NCI-H524 treated with DMSO at 0.1 percent for 48 hours (cell line): Measurements from ENCODE around the gene ATF7.
"Not testable (repeated sequence)": the region's sequence is repeated elsewhere in the genome, so short reads cannot be mapped to it uniquely, and the experiment has no call there.

Experiments
- DNase-seq: peaks from one replicate; lab custom pipeline; 2025; lab: John Stamatoyannopoulos, UW

Gene ATF7

DNA sequence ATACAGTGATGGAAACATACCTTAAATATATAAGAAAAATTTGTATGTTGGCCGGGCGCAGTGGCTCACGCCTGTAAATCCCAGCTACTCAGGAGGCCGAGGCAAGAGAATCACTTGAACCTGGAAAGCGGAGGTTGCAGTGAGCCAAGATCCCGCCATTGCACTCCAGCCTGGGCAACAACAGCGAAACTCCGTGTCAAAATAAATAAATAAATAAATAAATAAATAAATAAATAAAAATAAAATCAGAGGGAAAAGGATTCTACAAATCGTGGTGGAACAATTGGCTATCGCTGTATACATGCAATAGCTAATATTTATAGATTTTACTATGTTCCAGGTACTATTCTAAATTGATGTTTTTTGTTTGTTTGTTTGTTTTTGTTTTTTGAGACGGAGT is 1.7 kb upstream of the ATF7 start:
- no peak for DNase-seq

DNA sequence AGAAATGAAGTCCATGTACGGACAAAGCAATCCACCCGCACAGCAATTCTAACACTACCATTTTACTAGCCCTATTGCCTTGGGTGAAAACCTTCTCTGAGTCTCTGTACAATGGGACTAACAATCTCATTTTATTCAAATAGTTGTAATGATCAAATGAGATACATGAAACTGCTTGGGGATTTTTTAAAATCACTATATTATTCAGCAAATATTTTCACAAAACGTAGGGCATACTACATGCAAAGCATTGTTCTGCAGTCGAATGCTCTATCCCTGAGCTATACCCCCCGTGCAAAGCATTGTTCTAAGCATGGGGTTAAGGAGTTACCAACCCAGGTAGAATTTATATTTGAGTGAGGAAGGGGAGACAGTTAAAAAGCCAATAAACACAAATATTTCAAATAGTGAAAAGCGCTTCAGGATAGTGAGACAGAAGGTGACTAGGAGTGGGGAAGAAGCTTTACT is 554 bp upstream of the ATF7 start:
- DNase-seq: no peak

DNA sequence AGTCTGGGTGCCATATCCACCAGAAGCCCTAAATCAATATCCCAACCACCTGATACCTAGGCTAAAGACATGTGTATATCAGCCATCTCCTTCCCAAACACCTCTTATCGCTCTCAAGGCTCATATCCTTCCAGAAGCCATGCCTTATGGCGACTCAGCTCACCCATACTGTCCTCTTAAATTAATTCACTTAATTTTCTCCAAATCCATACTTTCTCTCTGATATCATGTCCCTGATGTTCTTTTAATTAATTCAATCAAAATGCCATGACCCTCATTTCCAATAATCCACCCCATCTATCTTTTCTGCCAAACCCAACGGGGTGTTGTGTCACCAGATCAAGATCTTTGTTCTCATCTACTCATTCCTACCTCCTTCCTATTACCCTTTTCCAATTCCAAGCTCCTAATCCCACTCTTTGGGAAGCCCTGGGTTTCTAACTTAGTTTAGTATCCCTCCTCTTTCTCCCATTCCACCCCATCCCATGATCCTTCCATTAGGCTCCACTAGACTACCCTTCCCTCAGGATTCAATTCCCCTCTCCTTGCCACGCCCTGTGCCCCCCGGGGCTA is 723 bp downstream of the ATF7 start:
- DNase-seq: no peak

DNA sequence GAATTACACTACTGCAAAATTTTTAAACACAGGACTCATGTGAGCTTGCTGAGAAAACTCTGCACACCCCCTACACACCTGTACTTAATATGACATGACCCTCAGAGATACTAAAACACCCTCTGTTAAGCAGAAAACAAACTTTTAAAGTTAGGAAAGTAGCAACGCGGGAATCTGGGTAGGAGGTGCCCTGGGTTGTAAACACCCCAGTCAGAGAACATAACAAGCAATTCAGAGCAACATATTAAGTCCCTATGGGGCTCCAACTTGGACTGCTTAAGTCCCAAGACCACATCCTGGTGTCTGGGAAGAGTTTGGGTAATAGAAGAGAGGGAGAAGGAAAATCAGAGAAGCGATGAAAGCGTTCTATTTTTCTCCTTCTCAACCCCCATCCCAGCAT is 1.2 kb downstream of the ATF7 start:
- no peak for DNase-seq

DNA sequence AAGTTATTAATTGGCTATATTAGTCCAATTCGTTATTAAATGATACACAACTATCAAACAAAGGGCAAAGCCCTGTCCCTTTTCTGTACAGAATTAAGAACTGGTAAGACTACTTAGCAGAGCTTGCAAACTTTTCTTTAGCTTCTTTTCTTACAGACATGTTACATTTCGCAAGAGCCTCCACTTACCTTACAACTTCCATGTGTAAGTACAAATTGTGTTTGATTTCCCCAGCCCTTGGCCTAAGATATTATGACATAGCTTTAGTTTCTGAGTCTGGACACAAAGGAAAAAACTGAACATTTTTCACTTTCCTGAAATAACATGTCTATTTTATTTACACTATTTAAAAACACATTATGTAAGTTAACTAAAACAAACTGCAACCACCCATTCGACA is 1.7 kb downstream of the ATF7 start:
- DNase-seq: no peak

DNA sequence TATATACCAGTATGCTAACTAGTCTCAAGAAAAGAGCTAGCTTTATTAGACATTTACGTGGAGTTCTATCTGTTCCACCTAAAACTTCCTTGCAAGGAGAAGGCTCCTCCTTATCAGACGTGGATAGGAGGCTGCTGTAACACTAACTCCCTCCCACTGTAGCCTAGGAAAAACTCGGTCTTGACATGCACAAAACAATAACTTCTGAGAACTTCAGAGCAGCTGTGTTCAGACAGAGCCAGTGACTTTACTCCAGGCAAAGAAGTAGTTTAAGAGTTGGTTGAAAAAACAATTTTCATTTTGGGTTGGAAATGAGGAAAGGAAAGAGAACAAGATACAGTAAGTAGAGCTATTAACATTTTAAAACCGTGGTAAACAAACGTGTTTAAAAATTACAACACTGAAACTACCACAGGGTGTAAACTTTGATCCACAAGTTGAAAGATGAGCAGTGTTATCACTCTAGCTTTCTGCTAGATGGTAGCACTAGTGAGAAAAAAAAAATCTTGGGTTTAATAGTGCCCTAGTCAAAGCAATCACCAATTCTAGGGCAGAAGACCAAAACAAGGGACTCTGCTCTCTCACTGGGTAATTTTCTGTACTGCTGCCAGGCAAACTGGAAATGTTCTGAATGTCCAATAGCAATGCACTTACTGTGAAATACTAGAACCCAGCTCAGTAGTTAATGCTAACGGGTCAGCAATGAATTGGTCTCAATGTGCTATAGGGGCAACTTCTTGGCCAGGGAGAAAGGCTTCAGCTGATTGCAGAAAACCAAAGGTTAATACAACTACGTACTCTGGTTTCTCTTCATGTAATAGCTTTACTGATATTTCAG is 2.4 kb downstream of the ATF7 start:
- no peak for DNase-seq

DNA sequence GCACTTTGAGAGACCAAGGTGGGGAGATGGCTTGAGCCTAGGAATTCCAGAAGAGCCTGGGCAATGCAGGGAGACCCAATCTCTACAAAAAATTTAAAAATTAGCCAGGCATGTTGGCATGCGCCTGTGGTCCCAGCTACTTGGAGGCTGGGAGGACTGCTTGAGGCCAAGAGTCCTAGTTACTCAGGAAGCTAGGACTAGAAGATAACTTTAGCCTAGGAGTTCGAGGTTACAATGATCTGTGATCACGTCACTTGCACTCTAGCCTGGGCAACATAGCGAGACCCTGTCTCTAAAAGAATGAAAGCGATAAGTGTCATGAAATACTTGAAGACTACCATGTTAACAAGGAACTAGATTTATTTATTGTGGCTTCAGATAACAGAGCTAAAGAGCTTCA is 3.5 kb downstream of the ATF7 start:
- DNase-seq: no peak

DNA sequence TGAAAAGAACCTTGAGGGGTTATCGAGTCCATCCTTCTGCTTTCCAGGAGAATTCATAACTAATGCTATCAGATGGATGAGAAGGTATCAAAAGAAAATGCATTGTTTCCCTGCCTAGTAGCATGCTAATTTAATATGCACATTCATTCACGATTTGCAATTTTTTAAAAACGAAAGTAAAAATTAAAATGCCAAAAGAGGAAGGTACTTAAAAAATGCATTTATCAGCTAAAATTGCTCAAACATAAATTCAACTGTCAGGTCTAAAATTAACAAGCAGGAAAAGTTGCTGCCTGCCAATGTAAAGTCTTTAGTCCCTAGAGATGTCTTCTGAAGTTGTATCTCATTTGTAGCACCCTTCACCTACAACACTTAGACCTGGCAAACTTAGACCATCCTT is 7.9 kb downstream of the ATF7 start:
- DNase-seq: no peak

DNA sequence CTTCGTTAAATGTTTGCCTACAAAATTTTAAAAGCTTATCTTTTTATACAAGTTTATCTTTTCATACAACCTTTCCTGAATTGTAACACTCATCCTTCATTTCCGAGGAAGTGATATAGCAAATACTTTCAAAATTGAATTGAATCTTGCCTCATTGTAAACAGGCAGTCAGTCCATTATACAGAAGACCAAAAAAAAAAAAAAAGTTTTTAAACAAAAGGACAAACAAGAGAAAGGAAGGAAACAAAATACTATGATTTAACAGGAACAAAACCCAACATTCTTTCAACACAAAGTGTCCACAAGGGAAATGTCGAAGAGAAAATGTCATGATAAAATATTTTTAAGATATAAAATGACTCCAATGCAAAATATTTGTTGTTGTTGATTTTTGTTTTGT is 8.5 kb downstream of the ATF7 start:
- no peak for DNase-seq

DNA sequence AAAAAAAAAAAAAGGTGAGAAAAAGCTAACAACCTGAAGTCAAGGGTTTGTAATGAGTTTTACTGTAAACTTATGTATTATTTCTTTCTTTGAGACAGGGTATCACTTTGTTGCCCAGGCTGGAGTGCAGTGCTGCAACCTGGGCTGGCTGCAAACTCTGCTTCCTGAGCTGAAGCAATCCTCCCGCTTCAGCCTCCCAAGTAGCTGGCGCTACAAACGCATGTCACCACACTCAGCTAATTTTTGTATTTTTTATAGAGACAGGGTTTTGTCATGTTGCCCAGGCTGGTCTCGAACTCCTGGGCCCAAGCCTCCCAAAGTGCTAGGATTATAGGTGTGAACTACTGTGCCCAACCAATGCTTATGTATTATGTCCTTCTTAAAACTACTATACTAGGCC is 9.2 kb downstream of the ATF7 start:
- no peak for DNase-seq

DNA sequence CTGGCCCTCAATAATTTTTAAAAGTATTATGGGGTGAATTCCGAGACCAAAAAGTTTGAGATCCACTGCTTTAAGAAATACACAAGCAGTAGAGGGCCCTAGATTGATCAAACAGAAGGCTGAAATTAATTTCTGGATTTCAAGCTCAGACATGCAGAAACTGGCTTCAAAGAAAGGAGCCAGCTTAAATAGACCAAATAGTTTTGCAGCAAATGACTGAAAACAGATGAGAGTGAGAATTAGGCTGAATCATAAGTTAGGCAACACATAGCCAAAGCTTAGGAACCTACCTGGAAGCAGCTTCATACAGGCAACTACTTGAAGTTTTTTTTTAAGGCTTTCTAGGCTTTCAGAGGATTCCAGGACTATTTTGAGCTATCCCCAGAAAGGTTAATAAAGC is 12.4 kb downstream of the ATF7 start:
- DNase-seq: no peak

DNA sequence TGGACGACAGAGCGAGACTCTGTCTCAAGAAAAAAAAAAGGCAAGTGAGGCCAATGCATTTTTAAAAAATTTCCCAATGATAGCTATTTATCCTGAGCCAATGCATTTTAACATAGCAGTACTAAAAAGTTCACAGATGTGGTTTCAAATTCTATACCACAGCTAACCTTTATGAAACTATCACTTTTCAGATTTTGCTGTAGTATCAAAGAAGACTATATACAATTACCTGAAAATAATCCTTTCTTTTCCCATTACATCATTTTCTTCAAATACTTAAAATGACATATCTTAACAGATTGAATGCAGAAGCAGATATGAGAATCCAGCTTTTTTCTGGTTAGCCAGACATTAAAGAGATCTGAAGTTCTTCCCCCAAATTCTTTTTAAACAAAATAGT is 13.2 kb downstream of the ATF7 start:
- DNase-seq: no peak

DNA sequence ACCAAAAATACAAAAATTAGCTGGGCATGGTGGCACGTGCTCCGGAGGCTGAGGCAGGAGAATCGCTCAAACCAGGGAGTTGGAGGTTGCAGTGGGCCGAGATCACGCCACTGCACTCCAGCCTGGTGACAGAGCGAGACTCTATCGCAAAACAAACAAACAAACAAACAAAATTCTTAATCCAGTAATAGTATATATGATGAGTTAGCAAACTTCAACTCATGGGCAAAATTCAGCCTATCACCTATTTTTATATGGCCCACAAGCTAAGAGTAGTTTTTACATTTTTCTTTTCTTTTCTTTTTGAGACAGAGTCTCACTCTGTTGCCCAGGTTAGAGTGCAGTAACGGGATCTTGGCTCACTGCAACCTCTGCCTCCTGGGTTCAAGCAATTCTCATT is 14.9 kb downstream of the ATF7 start:
- no peak for DNase-seq

DNA sequence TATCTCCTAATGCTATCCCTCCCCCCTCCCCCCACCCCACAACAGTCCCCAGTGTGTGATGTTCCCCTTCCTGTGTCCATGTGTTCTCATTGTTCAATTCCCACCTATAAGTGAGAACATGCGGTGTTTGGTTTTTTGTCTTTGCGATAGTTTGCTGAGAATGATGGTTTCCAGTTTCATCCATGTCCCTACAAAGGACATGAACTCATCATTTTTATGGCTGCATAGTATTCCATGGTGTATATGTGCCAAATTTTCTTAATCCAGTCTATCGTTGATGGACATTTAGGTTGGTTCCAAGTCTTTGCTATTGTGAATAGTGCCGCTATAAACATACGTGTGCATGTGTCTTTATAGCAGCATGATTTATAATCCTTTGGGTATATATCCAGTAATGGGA is 19.5 kb downstream of the ATF7 start:
- DNase-seq: not testable (repeated sequence)

DNA sequence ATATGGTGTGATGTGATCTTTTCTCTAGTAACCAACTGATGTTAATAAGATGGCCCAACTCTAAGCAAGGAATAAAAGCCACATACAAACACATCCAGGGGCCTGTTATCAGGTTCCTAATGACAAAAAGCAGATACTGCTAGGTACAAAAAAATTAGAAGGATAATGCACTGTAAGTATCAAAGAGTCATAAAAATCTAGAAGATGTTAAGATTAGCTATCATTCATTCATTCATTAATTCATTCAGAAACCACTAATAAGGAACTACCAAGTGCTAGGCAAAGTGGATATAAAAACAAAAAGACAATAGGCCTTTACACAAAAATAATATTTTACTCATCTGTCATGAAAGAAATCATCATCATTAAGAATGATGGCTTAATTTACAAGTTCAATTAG is 21.6 kb downstream of the ATF7 start:
- DNase-seq: no peak

DNA sequence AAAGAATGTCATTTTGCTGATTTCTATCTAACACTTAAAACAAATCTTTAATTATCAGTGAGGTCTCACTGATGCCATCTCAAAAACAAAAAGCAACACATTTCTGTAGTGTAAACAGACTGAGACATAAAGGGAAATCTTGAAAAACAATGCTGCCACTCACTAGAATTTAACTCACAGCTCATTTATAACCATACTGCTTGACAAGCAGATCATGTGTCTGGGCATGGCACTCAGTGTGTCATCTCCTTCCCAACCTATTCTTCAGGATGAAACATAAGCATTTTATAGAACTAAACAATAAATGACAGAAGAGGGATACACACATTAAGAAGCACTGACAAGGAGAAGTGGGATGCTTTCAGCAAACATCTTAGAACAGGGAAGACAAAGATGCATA is 22.4 kb downstream of the ATF7 start:
- DNase-seq: no peak

DNA sequence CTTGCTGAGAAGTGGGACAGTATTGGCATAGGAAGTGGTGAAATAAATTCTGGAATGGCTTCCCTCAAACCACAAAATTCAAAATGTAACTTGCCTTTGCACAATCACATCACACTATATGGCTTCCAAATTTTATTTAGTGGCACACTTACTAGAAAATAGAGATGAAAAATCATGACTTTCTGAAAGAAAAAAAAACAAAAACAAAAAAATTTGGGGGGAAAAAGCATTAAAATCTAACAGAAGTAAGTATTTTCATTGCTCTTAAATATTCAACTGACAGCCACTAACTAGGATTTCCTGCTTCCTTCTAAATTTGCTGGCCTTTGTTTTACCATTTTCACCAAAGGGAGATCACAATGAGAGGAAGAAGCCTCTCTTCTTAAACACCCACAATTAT is 23.0 kb downstream of the ATF7 start:
- no peak for DNase-seq

DNA sequence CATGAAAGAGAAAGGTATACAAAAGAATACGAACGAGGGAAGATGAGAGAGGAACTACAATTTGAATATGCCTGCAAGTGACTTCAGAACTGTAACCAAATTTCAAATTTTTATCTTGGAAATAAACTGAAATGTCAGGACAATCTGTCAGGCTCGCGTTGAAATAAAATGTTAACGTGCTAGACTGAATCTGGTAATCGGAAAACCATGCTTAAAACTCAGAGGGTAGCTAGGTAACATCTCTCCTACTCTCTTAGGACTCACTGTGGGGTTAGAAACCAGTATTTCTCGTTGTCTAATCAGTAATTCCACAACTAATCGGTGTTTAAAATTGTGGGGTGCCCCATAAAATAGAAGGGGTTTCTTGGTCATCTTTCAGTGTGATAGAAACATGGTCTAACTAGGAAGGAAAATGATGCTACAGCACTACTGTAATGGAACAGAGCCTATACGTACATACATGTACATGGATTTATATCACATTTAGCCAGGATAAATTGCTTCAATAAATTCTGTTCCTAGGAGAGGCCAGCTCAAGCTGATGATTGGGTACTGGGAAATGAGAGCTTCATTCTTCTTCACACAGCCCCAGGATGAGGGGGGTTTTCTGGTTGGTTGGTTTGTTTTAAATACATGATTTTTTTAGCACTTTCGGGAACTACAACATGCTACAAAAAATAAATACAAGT is 23.9 kb downstream of the ATF7 start:
- no peak for DNase-seq

DNA sequence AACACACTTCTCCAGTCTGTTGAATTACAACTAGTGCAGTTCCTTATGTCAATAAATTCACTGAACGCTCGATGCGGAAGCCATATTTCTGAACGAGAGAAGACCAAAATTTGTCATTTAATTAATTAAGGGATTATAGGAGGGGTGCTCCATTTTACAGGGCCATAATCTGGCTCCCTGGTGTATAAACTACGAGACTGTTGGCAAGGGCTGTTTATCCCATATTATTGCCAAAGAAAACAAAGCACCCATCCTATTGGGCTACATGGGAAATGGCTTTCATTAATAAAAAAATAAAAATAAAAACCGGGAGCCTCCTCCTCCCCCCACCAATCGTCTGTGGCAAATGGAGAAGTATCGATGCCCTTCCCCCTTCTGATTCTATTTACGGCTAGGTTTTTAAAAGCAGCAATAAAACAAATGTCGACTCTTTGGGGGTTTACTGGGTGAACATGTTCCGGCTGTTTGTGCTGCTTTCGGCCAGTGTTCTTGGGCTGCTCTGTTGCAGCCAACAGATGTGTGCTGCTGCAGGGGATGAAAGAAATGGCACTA is 24.8 kb downstream of the ATF7 start:
- no peak for DNase-seq

DNA sequence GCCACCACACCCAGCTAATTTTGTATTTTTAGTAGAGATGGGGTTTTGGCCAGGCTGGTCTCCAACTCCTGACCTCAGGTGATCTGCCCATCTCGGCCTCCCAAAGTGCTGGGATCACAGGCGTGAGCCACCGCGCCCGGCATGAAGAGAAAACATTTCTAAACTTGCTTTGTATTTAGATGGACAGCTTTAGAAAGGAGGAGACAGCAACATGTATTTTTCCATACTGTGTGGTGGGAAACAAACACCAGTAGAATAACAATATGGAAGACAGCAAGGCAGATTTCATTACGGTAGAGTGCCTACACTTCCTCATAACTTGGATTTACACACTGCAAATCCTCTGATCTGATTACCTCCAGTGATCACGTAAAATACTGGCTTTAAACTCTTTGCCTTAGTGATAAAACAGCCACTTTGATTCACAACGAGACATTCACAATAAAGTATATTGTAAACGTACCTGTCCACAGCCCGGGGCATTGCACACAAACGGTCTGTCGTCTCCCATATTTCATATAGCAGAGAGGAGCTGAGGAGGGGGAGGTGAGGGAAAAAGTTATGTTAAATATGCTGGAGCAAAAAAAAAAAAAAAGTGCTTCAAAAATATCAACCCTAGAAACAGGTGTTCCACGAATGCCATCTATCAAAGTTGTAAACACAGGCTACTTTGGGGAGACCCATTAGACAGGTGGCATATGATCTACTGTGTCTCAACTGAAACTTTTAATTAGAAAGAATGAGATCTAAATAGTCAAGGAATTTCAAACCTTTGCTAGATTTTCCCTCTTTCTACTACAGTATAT is 25.5 kb downstream of the ATF7 start:
- no peak for DNase-seq

DNA sequence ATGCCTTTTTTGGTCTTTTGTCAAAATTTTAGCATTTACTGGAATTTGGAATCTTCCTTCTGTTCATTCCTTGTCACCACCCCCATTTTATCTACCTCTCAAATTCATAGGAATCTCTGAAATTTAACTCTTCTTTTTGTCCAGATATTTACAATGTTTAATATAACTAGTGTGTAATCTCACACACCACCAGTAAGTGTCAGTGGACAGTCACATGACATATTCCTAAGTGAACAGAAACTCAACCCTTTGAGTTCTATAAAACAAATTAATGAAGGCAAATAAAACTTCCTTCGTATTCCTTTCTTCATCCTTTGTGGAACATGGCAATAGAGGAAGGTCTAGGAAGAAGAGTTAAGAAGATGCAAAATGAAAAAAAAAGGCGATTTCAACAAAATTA is 26.6 kb downstream of the ATF7 start:
- DNase-seq: no peak

DNA sequence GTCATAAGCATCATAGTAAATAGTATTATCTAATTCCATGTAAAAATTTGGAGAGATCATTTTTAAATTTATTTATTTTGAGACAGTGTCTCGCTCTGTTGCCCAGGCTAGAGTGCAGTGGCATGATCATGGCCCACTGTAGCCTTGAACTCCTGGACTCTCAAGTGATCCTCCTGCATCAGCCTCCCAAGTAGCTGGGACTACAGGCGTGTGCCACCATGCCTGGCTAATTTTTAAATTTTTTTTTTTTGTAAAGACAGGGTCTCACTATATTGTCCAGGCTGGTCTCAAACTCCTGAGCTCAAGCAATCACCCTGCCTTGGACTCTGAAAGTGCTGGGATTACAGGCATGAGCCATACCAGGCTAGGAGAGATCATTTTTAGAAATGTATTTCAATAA is 27.2 kb downstream of the ATF7 start:
- not testable (repeated sequence) for DNase-seq
